Psoas muscle (tissue), 8 donors: ENCODE data around the gene TMEM119. TPM values are rescaled to one million over a fixed set of nuclear protein-coding genes. Genes with fewer than 3 reads are reported as not detected.

Experiments used
- ATAC-seq, 4 donors: fragments of 200-7000 bp; cut with Tn5 transposase; one replicate each; pipeline ENCODE4 v1.9.1; 2020; ENCODE audit warnings: moderate library complexity in 3 of 4, mild to moderate bottlenecking in 2 of 4
- DNase-seq, 2 donors: peaks; one replicate each; pipeline ENCODE4 v3.0.0-alpha.2; 2020
- H3K27ac ChIP-seq: fragments of 200-600 bp; one replicate; pipeline ENCODE4 v1.8.0; 2022
- H3K27me3 ChIP-seq, 3 donors: fragments of 200-600 bp in 1 of 3; one replicate each; pipeline versions ENCODE4 v1.6.1 to v1.8.0; 2013 to 2022; ENCODE audit warnings: low read length in 2 of 3, mild to moderate bottlenecking in 2 of 3, moderate library complexity in 1 of 3; ENCODE audit not compliant: insufficient read depth in 3 of 3
- H3K36me3 ChIP-seq, 2 donors: fragments of 200-600 bp in 1 of 2; one replicate each; pipeline versions ENCODE4 v1.6.1 to v1.8.0; 2013 to 2022; ENCODE audit warnings: low read depth in 1 of 2, mild to moderate bottlenecking in 1 of 2, moderate library complexity in 1 of 2; ENCODE audit not compliant: insufficient read depth in 1 of 2
- H3K4me1 ChIP-seq: fragments of 200-600 bp; one replicate; pipeline ENCODE4 v1.8.0; 2022
- H3K4me3 ChIP-seq: fragments of 200-600 bp; one replicate; pipeline ENCODE4 v1.8.0; 2022; ENCODE audit warnings: mild to moderate bottlenecking
- H3K9me3 ChIP-seq: fragments of 200-600 bp; one replicate; pipeline ENCODE4 v1.8.0; 2022
- WGBS, 3 donors: extraction: QIAGEN DNeasy Blood & Tissue Kit; methylation state at CpG; one replicate each; pipeline versions ENCODE4 v1.1.6 to v1.1.7; 2013; 5-methylcytosine and 5-hydroxymethylcytosine counted together
- intact Hi-C, 2 donors: fragments of 100-400 bp; cut with DNase I; formaldehyde crosslinking; loops; one replicate each; pipeline versions ENCODE4 v1.11.0 to v1.14.2; 2022
- polyA plus RNA-seq, 3 donors: library from polyadenylated mRNA; stranded (reverse); fragments of 200-250 nt; gene quantifications; one replicate each; pipeline ENCODE4 v1.2.3, GENCODE V29; 2013
- total RNA-seq, 4 donors: library from RNA; stranded (reverse); fragmentation: NEBNext Ultra II Directional in 2 of 4; extraction: Animal tissue kit (Norgen Biotek cat#: 25700) in 2 of 4; gene quantifications; one replicate each; pipeline versions ENCODE4 v1.2.1 to v1.2.4, GENCODE V29; 2021 to 2023
- TF ChIP-seq, protein P1 (sequence below): fragments of 200-600 bp; IDR thresholded peaks from one replicate; pipeline ENCODE4 v1.8.0; 2022; ENCODE audit warnings: antibody characterized with exemption
- donor health status: healthy with polysubstance abuse.
- donor health status: DM: no; HTN: no; CAD: no; lungs with moderate emphysema.
- donor health status: Bipolar disorder and iron deficiency.
- donor health status: healthy.
- donor health status: DM: yes; HTN: yes; CAD: no.
- donor health status: DM: no; HTN: no; CAD: no.
- donor health status: DM: no; HTN: no; CAD: no.
- donor health status: DM: yes; HTN: yes; CAD: no.

Gene TMEM119
- total and polyA plus RNA-seq, 7 donors: 0.25 to 2.6 (median 0.36) TPM

DNA sequence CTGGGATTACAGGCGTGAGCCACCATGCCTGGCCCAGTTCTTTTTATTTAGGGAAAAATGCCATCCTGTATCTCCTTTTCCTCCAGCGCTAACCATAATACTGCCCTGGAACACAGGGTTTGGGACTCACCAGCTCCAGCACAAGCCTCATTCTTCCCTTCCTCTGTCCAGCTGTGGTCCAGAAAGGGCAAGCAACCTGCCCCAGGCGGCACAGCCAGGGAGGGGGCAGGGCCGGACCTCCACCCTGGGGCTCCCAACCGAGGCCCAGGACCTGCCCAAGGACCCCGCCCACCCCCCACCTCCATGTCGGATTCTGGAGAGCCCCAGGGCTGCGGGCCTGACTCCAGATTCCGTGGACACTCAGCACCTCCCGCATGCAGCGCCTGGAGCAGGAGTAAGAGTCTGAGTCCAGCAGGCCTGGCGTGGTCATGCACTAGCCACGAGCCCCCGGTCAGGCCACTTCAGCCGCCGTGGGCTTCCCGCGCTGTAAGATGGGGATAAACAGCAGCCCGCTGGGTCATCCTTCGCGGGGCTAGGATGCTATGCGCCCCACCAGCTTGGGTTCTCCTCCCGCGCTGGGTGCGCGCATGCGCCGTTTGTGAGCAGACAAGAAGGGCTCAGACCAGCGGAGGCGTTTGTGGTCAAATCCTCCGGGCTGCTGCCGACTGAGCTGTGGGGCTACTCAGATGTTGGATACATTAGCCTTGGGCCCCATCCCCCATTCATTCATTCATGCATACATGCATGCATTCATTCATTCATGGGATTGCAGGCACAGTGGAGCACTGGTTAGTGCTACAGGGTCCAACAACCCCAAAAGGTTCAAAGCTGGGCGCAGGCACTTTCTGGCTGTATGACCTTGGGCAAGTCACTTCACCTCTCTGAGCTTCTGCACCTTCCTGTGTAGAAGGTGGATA is 16.3 kb downstream of the TMEM119 start:
- TF ChIP-seq, protein P1, sequence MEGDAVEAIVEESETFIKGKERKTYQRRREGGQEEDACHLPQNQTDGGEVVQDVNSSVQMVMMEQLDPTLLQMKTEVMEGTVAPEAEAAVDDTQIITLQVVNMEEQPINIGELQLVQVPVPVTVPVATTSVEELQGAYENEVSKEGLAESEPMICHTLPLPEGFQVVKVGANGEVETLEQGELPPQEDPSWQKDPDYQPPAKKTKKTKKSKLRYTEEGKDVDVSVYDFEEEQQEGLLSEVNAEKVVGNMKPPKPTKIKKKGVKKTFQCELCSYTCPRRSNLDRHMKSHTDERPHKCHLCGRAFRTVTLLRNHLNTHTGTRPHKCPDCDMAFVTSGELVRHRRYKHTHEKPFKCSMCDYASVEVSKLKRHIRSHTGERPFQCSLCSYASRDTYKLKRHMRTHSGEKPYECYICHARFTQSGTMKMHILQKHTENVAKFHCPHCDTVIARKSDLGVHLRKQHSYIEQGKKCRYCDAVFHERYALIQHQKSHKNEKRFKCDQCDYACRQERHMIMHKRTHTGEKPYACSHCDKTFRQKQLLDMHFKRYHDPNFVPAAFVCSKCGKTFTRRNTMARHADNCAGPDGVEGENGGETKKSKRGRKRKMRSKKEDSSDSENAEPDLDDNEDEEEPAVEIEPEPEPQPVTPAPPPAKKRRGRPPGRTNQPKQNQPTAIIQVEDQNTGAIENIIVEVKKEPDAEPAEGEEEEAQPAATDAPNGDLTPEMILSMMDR: no peak
- intact Hi-C loops: no loop called here
- no peaks in the 10 kb centered on the region for H3K36me3 ChIP-seq
- no peak overlapping the region for H3K4me3 ChIP-seq
- H3K9me3 ChIP-seq: no peaks in the 10 kb centered on the region
- no peak overlapping the region for H3K27ac ChIP-seq
- H3K27me3 ChIP-seq: no peaks in the 10 kb centered on the region
- no peak for DNase-seq
- 90 to 95% (median 92%) methylated on average over 33 of the region's 33 CpGs for WGBS, 3 donors
- no peak for ATAC-seq
- no peaks in the 10 kb centered on the region for H3K4me1 ChIP-seq

DNA sequence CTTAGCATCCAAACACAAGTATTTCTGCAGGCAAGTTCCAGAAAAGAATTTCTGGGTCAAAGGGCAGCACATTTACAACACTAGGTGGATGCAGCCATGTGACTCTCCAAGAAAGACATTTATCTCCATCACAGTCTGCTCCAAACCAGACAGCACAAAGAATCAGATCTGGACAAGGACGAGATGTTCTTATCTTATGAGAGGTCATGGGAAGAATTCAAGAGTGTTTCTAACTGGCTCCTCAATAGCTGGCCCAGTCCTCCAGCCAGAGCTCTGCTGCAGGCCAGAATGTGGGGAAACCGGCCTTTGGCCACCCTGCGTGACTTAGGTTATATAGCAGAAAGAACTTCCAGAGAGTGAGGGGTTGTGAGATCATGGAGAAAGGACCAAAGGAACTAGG is 17.4 kb downstream of the TMEM119 start:
- ATAC-seq: peak in 2 of 4 donors; percentile 27
- Histone ChIP-seq H3K27me3 (no peaks in the 10 kb centered on the region), H3K9me3 (no peaks in the 10 kb centered on the region), H3K4me3 (no peak overlapping the region), H3K4me1 (no peaks in the 10 kb centered on the region), H3K36me3 (no peaks in the 10 kb centered on the region), H3K27ac (no peak overlapping the region)
- 56 to 71% (median 67%) methylated on average over 3 of the region's 3 CpGs for WGBS, 3 donors
- TF ChIP-seq, protein P1: no peak
- intact Hi-C loops: no loop called here
- no peak for DNase-seq

DNA sequence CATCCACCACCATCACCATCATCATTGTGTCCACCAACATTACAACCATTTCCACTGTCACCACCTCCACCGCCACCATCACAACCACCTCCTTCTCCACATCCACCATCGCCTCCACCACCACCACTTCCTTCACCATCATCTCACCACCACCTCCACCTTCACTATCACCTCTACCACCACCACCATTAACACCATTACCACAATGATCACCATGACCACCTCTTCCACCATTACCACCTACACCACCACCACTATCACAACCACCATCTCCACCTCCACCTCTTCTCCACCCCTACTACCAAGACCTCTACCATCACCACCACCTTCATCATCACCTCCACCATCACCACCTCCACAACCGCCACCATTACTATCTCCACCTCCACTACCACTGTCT is 19.1 kb downstream of the TMEM119 start:
- no peaks in the 10 kb centered on the region for H3K36me3 ChIP-seq
- TF ChIP-seq, protein P1: no peak
- no peak overlapping the region for H3K27ac ChIP-seq
- ATAC-seq (no peak), DNase-seq (no peak)
- intact Hi-C loops: no loop called here
- H3K4me3 ChIP-seq: no peak overlapping the region
- H3K27me3 ChIP-seq: no peaks in the 10 kb centered on the region
- no peaks in the 10 kb centered on the region for H3K9me3 ChIP-seq
- 94 to 99% (median 98%) methylated on average over 3 of the region's 3 CpGs for WGBS, 3 donors
- H3K4me1 ChIP-seq: no peaks in the 10 kb centered on the region

DNA sequence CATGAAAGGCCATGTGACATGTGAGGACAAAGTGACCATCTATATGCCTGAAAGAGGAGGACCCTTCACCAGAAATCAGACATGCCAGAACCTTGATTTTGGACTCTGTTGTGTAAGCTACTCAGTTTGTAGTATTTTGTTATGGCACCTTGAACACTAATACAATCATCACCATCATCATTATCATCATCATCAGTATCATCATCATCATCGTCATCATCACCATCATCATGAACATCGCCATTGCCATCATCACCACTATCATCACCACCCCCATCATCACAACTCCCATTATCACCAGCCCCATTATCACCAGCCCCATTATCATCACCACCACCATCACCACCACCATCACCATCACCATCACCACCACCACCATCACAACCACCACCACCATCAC is 19.6 kb downstream of the TMEM119 start:
- intact Hi-C loops: no loop called here
- TF ChIP-seq, protein P1: no peak
- WGBS, 3 donors: 56 to 100% (median 97%) methylated on average over 2 of the region's 2 CpGs

More for the DNA sequence above, 19.6 kb downstream of the TMEM119 start:
- H3K9me3 ChIP-seq: no peaks in the 10 kb centered on the region
- ATAC-seq (no peak), DNase-seq (no peak)
- no peak overlapping the region for H3K27ac ChIP-seq
- no peaks in the 10 kb centered on the region for H3K27me3 ChIP-seq
- no peaks in the 10 kb centered on the region for H3K4me1 ChIP-seq
- no peak overlapping the region for H3K4me3 ChIP-seq
- H3K36me3 ChIP-seq: no peaks in the 10 kb centered on the region
